ENCODE measurements around the gene HAND2. TPM values are rescaled to one million over a fixed set of nuclear protein-coding genes. Genes with fewer than 3 reads are reported as not detected.

The HAND2 gene
- polyA plus RNA-seq (ENCODE audit: insufficient read depth in 1 of 5, insufficient read length in 5 of 5, low replicate concordance in 1 of 5) = under 1 TPM; 0.21 to 0.76 (median 0.44) TPM
- long read RNA-seq, donor 1 = 0 reads
- long read RNA-seq, donor 2 = 0 reads
- long read RNA-seq, donor 3 = 0 reads
- long read RNA-seq, donor 4, partial matches to known transcripts = 0 of 1 reads
- long read RNA-seq, donor 4, other reads (novel, unspliced or antisense) = 0 of 1 reads
- long read RNA-seq, donor 5, partial matches to known transcripts = 0 of 2 reads
- long read RNA-seq, donor 5, other reads (novel, unspliced or antisense) = 0 of 2 reads
- long read RNA-seq, donor 6 = 0 reads
- long read RNA-seq, donor 7 = 0 reads
- long read RNA-seq, donor 8 = 0 reads

GRCh38 chr4:173529477-173530325, at the start of gene HAND2:
Gene HAND2, minus strand, starts transcription at chr4:173530229. Its CDS starts 940 bp downstream, at chr4:173529289.
- DNase-seq = no peak

- no peak for DNase-seq
Observed at GRCh38 chr4:173578956-173579355, 48.9 kb upstream of the HAND2 start.

- no peak for DNase-seq
Observed at GRCh38 chr4:173577963-173578362, 47.9 kb upstream of the HAND2 start.

- no peak for DNase-seq
Observed at GRCh38 chr4:173575482-173576152, 45.6 kb upstream of the HAND2 start.

GRCh38 chr4:173573725-173574124, 43.7 kb upstream of the HAND2 start:
- no peak for DNase-seq

- DNase-seq = no peak
Observed at GRCh38 chr4:173573286-173573685, 43.3 kb upstream of the HAND2 start.

GRCh38 chr4:173572493-173573129, 42.6 kb upstream of the HAND2 start:
- DNase-seq = no peak

- no peak for DNase-seq
Observed at GRCh38 chr4:173571620-173572019, 41.6 kb upstream of the HAND2 start.

GRCh38 chr4:173565281-173565680, 35.3 kb upstream of the HAND2 start:
- no peak for DNase-seq

- no peak for DNase-seq
Observed at GRCh38 chr4:173564461-173564860, 34.4 kb upstream of the HAND2 start.

- no peak for DNase-seq
Observed at GRCh38 chr4:173560896-173561295, 30.9 kb upstream of the HAND2 start.

GRCh38 chr4:173556398-173557131, 26.5 kb upstream of the HAND2 start:
- no peak for DNase-seq

GRCh38 chr4:173547889-173548288, 17.9 kb upstream of the HAND2 start:
- DNase-seq = no peak

GRCh38 chr4:173546776-173547175, 16.7 kb upstream of the HAND2 start:
- DNase-seq = no peak

- DNase-seq = no peak
Observed at GRCh38 chr4:173545440-173545839, 15.4 kb upstream of the HAND2 start.

- DNase-seq = no peak
Observed at GRCh38 chr4:173543266-173543665, 13.2 kb upstream of the HAND2 start.

GRCh38 chr4:173539986-173540385, 10.0 kb upstream of the HAND2 start:
- no peak for DNase-seq

GRCh38 chr4:173538909-173539445, 8.9 kb upstream of the HAND2 start:
- DNase-seq = no peak

- no peak for DNase-seq
Observed at GRCh38 chr4:173538148-173538908, 8.3 kb upstream of the HAND2 start.

- DNase-seq = no peak
Observed at GRCh38 chr4:173537613-173538147, 7.7 kb upstream of the HAND2 start.
